NOMO-1 treated with DMSO at 0.1 percent for 48 hours (cell line): Measurements from ENCODE around the gene TRIO.
"Not testable (repeated sequence)": the region's sequence is repeated elsewhere in the genome, so short reads cannot be mapped to it uniquely, and the experiment has no call there.

ENCODE experiments used
- DNase-seq: peaks from one replicate; lab custom pipeline; 2025; ENCODE audit not compliant: unreplicated experiment; lab: John Stamatoyannopoulos, UW

Gene TRIO

GRCh38 chr5:14523243-14524034 is 380.3 kb downstream of the TRIO start:
- no peak for DNase-seq

GRCh38 chr5:14525397-14525796 is 382.3 kb downstream of the TRIO start:
- no peak for DNase-seq

GRCh38 chr5:14526493-14526892 is 383.4 kb downstream of the TRIO start:
- DNase-seq, result no peak

GRCh38 chr5:14528115-14528514 is 385.0 kb downstream of the TRIO start:
- no peak for DNase-seq

GRCh38 chr5:14528926-14529325 is 385.8 kb downstream of the TRIO start:
- DNase-seq, result no peak

- no peak for DNase-seq
Measured at GRCh38 chr5:14531668-14532067, 388.5 kb downstream of the TRIO start.

- no peak for DNase-seq
Measured at GRCh38 chr5:14532180-14532579, 389.0 kb downstream of the TRIO start.

GRCh38 chr5:14534773-14535172 is 391.6 kb downstream of the TRIO start:
- no peak for DNase-seq

GRCh38 chr5:14545308-14545707 is 402.2 kb downstream of the TRIO start:
- DNase-seq, result peak; percentile 82

- peak; percentile 12 for DNase-seq
Measured at GRCh38 chr5:14545862-14546261, 402.7 kb downstream of the TRIO start.

- peak; percentile 79 for DNase-seq
Measured at GRCh38 chr5:14547666-14548065, 404.5 kb downstream of the TRIO start.

GRCh38 chr5:14551211-14551610 is 408.1 kb downstream of the TRIO start:
- DNase-seq, result no peak

GRCh38 chr5:14552017-14552416 is 408.9 kb downstream of the TRIO start:
- DNase-seq, result peak; percentile 76

GRCh38 chr5:14554288-14554687 is 411.1 kb downstream of the TRIO start:
- not testable (repeated sequence) for DNase-seq

GRCh38 chr5:14556015-14556414 is 412.9 kb downstream of the TRIO start:
- no peak for DNase-seq

- DNase-seq, result no peak
Measured at GRCh38 chr5:14557203-14557770, 414.1 kb downstream of the TRIO start.

- DNase-seq, result no peak
Measured at GRCh38 chr5:14557791-14558415, 414.8 kb downstream of the TRIO start.
